Liver (tissue), 9 donors: Measurements from ENCODE around the gene EFHD2. TPM values are rescaled to one million over a fixed set of nuclear protein-coding genes. Genes with fewer than 3 reads are reported as not detected.
"Not testable (repeated sequence)": the region's sequence is repeated elsewhere in the genome, so short reads cannot be mapped to it uniquely, and the experiment has no call there.

Experiments
- DNase-seq: peaks from one replicate; pipeline ENCODE4 v3.0.0-alpha.2; 2017; ENCODE audit warnings: low spot score
- H3K27ac ChIP-seq, 2 donors: one replicate each; pipeline ENCODE4 v1.7.0; 2013; ENCODE audit warnings: inconsistent platforms in 2 of 2, low read length in 2 of 2, control low read depth in 1 of 2, low read depth in 1 of 2, mild to moderate bottlenecking in 1 of 2
- H3K27me3 ChIP-seq, 4 donors: one replicate each; pipeline versions ENCODE4 v1.6.1 to v1.7.0; 2013; ENCODE audit warnings: low read length in 3 of 4, inconsistent platforms in 1 of 4, mild to moderate bottlenecking in 1 of 4, moderate library complexity in 1 of 4; ENCODE audit not compliant: control insufficient read depth in 4 of 4, insufficient read depth in 4 of 4
- H3K36me3 ChIP-seq, 4 donors: one replicate each; pipeline versions ENCODE4 v1.6.1 to v1.7.0; 2013; ENCODE audit warnings: low read length in 3 of 4, mild to moderate bottlenecking in 3 of 4, low read depth in 1 of 4, moderate library complexity in 1 of 4; ENCODE audit not compliant: control insufficient read depth in 4 of 4, insufficient read depth in 3 of 4
- H3K4me1 ChIP-seq, 4 donors: one replicate each; pipeline versions ENCODE4 v1.6.1 to v1.7.0; 2013; ENCODE audit warnings: low read length in 3 of 4, mild to moderate bottlenecking in 3 of 4, moderate library complexity in 1 of 4; ENCODE audit not compliant: control insufficient read depth in 4 of 4, insufficient read depth in 4 of 4
- H3K4me3 ChIP-seq, 3 donors: one replicate each; pipeline versions ENCODE4 v1.6.1 to v1.7.0; 2013; ENCODE audit warnings: low read length in 3 of 3, control low read depth in 1 of 3, low read depth in 1 of 3, mild to moderate bottlenecking in 1 of 3
- H3K9ac ChIP-seq, 2 donors: one replicate each; pipeline ENCODE4 v1.7.0; 2013; ENCODE audit warnings: low read length in 2 of 2, mild to moderate bottlenecking in 2 of 2, moderate library complexity in 2 of 2, control low read depth in 1 of 2, low read depth in 1 of 2
- H3K9me3 ChIP-seq, 4 donors: one replicate each; pipeline versions ENCODE4 v1.6.1 to v1.7.0; 2013; ENCODE audit warnings: low read length in 3 of 4; ENCODE audit not compliant: control insufficient read depth in 4 of 4
- FOXA1 ChIP-seq: IDR thresholded peaks from 2 replicates; pipeline ENCODE4 v1.6.1; 2016; ENCODE audit warnings: antibody characterized with exemption
- MAX ChIP-seq: IDR thresholded peaks from 2 replicates; pipeline ENCODE4 v1.6.1; 2016; ENCODE audit warnings: antibody characterized with exemption
- SP1 ChIP-seq: IDR thresholded peaks from 2 replicates; pipeline ENCODE4 v1.6.1; 2018; ENCODE audit warnings: antibody characterized with exemption, mild to moderate bottlenecking
- TAF1 ChIP-seq: conservative IDR thresholded peaks from 2 replicates; pipeline ENCODE4 v1.6.1; 2016; ENCODE audit warnings: antibody characterized with exemption, mild to moderate bottlenecking
- WGBS: extraction: QIAGEN DNeasy Blood & Tissue Kit; methylation state at CpG from one replicate; pipeline ENCODE4 v1.1.7; 2013; 5-methylcytosine and 5-hydroxymethylcytosine counted together
- polyA plus RNA-seq, 2 donors: library from polyadenylated mRNA; stranded (reverse) in 1 of 2; unstranded in 1 of 2; fragments of 200-250 nt in 1 of 2; fragments of >200 nt in 1 of 2; fragmentation: Nextera tagmentation in 1 of 2; extraction: Ambion mirVana in 1 of 2; gene quantifications; one replicate each; pipeline versions ENCODE4 v1.2.1 to v1.2.3, GENCODE V29; 2013 to 2015
- total RNA-seq, 2 donors: library from RNA; depleted of rRNA; stranded (reverse); fragments of >200 nt; gene quantifications; one replicate each; pipeline ENCODE4 v1.2.3, GENCODE V29; 2014
- TF ChIP-seq, protein P1 (sequence below): IDR thresholded peaks from 2 replicates; pipeline ENCODE4 v1.6.1; 2016; ENCODE audit warnings: antibody characterized with exemption, mild to moderate bottlenecking
- TF ChIP-seq, protein P2 (sequence below): IDR thresholded peaks from 2 replicates; pipeline ENCODE4 v1.6.1; 2016; ENCODE audit warnings: antibody characterized with exemption
- TF ChIP-seq, protein P3 (sequence below): IDR thresholded peaks from 2 replicates; pipeline ENCODE4 v1.6.1; 2016; ENCODE audit warnings: antibody characterized with exemption
- donor health status: healthy.
- donor health status: healthy.
- donor health status: healthy.
- donor health status: healthy.
- donor health status: healthy.

EFHD2 gene
- total and polyA plus RNA-seq, 4 donors: 7.4 to 23.0 (median 11.7) TPM

GRCh38 chr1:15465674-15466073 is 56.0 kb downstream of the EFHD2 start:
- no peaks in the 10 kb centered on the region for H3K36me3 ChIP-seq
- H3K4me1 ChIP-seq: no peaks in the 10 kb centered on the region
- TF ChIP-seq, protein P1, sequence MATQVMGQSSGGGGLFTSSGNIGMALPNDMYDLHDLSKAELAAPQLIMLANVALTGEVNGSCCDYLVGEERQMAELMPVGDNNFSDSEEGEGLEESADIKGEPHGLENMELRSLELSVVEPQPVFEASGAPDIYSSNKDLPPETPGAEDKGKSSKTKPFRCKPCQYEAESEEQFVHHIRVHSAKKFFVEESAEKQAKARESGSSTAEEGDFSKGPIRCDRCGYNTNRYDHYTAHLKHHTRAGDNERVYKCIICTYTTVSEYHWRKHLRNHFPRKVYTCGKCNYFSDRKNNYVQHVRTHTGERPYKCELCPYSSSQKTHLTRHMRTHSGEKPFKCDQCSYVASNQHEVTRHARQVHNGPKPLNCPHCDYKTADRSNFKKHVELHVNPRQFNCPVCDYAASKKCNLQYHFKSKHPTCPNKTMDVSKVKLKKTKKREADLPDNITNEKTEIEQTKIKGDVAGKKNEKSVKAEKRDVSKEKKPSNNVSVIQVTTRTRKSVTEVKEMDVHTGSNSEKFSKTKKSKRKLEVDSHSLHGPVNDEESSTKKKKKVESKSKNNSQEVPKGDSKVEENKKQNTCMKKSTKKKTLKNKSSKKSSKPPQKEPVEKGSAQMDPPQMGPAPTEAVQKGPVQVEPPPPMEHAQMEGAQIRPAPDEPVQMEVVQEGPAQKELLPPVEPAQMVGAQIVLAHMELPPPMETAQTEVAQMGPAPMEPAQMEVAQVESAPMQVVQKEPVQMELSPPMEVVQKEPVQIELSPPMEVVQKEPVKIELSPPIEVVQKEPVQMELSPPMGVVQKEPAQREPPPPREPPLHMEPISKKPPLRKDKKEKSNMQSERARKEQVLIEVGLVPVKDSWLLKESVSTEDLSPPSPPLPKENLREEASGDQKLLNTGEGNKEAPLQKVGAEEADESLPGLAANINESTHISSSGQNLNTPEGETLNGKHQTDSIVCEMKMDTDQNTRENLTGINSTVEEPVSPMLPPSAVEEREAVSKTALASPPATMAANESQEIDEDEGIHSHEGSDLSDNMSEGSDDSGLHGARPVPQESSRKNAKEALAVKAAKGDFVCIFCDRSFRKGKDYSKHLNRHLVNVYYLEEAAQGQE: no peak
- TF ChIP-seq SP1: no peak
- no peak for TF ChIP-seq TAF1
- TF ChIP-seq, protein P2, sequence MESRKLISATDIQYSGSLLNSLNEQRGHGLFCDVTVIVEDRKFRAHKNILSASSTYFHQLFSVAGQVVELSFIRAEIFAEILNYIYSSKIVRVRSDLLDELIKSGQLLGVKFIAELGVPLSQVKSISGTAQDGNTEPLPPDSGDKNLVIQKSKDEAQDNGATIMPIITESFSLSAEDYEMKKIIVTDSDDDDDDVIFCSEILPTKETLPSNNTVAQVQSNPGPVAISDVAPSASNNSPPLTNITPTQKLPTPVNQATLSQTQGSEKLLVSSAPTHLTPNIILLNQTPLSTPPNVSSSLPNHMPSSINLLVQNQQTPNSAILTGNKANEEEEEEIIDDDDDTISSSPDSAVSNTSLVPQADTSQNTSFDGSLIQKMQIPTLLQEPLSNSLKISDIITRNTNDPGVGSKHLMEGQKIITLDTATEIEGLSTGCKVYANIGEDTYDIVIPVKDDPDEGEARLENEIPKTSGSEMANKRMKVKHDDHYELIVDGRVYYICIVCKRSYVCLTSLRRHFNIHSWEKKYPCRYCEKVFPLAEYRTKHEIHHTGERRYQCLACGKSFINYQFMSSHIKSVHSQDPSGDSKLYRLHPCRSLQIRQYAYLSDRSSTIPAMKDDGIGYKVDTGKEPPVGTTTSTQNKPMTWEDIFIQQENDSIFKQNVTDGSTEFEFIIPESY: no peak
- TF ChIP-seq, protein P3, sequence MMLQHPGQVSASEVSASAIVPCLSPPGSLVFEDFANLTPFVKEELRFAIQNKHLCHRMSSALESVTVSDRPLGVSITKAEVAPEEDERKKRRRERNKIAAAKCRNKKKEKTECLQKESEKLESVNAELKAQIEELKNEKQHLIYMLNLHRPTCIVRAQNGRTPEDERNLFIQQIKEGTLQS: no peak
- TF ChIP-seq FOXA1: no peak
- no peak overlapping the region for H3K4me3 ChIP-seq
- H3K27me3 ChIP-seq: no peaks in the 10 kb centered on the region
- H3K9me3 ChIP-seq: no peaks in the 10 kb centered on the region
- H3K9ac ChIP-seq: no peak overlapping the region
- no peak overlapping the region for H3K27ac ChIP-seq
- no peak for DNase-seq
- 88% methylated on average over 7 of the region's 7 CpGs for WGBS

GRCh38 chr1:15466955-15467625 is 57.4 kb downstream of the EFHD2 start:
- 97% methylated on average over 22 of the region's 22 CpGs for WGBS
- not testable (repeated sequence) for H3K9ac ChIP-seq, H3K4me3 ChIP-seq, DNase-seq, H3K4me1 ChIP-seq, H3K27me3 ChIP-seq, H3K27ac ChIP-seq, H3K9me3 ChIP-seq, H3K36me3 ChIP-seq

DNA sequence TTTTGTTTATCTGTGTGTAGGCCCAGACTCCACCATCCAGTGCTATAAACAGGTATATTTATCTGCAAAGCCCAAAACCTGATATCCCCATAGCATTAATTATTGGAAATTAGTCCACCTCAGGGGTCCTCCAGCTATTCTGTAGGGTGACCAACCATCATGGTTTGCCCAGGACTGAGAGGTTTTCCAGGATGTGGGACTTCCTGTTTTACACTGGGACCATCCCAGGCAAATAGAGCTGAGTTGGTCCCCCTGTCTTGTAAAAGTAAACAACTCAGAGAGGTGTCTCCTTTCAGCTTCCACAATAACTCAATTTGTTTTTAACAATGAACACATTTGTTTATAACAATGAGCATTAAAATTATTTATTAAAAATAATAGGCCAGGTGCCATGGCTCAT is 58.5 kb downstream of the EFHD2 start:
- Histone ChIP-seq H3K27ac (no peak overlapping the region), H3K9me3 (no peaks in the 10 kb centered on the region), H3K4me1 (no peaks in the 10 kb centered on the region), H3K4me3 (no peak overlapping the region), H3K27me3 (no peaks in the 10 kb centered on the region), H3K36me3 (no peaks in the 10 kb centered on the region), H3K9ac (no peak overlapping the region)
- TF ChIP-seq MAX: no peak
- DNase-seq: no peak
